GM19324 (cell line): ENCODE measurements around the gene MSANTD1.
"Not testable (repeated sequence)": the region's sequence is repeated elsewhere in the genome, so short reads cannot be mapped to it uniquely, and the experiment has no call there.

Experiments
- ATAC-seq: cut with Tn5 transposase; IDR thresholded peaks from one replicate; pipeline ENCODE4 v1.9.1; 2021; ENCODE audit warnings: mild to moderate bottlenecking, moderate library complexity; ENCODE audit not compliant: unreplicated experiment, low FRiP score

The MSANTD1 gene

GRCh38 chr4:3299976-3300671 is 51.2 kb downstream of the MSANTD1 start:
- no peak for ATAC-seq

- not testable (repeated sequence) for ATAC-seq
These were observed 51.9 kb downstream of the MSANTD1 start for GRCh38 chr4:3300882-3301281.

- ATAC-seq, result no peak
These were observed 52.7 kb downstream of the MSANTD1 start for GRCh38 chr4:3301450-3302172.

GRCh38 chr4:3302173-3302785 is 53.3 kb downstream of the MSANTD1 start:
- no peak for ATAC-seq

GRCh38 chr4:3302786-3303564 is 54.0 kb downstream of the MSANTD1 start:
- ATAC-seq, result no peak

GRCh38 chr4:3303565-3303824 is 54.5 kb downstream of the MSANTD1 start:
- no peak for ATAC-seq

GRCh38 chr4:3303923-3304710 is 55.2 kb downstream of the MSANTD1 start:
- ATAC-seq, result no peak

GRCh38 chr4:3304831-3305609 is 56.1 kb downstream of the MSANTD1 start:
- ATAC-seq, result no peak

GRCh38 chr4:3305610-3306371 is 56.8 kb downstream of the MSANTD1 start:
- no peak for ATAC-seq
